HG03469 (cell line): ENCODE results near the gene SLC34A1.
"Not testable (repeated sequence)": the region's sequence is repeated elsewhere in the genome, so short reads cannot be mapped to it uniquely, and the experiment has no call there.

Experiments used
- ATAC-seq: cut with Tn5 transposase; IDR thresholded peaks from one replicate; pipeline ENCODE4 v1.9.1; 2021; ENCODE audit warnings: mild to moderate bottlenecking, moderate library complexity, moderate number of reproducible peaks; ENCODE audit not compliant: unreplicated experiment

Gene SLC34A1

GRCh38 chr5:177384134-177384533 lies at the start of gene SLC34A1:
Gene SLC34A1 (plus strand): TSS chr5:177384434. CDS start chr5:177385742, 1,308 bp downstream.
- ATAC-seq = no peak

GRCh38 chr5:177334781-177335700 lies 49.2 kb upstream of the SLC34A1 start:
- no peak for ATAC-seq

GRCh38 chr5:177335701-177336065 lies 48.6 kb upstream of the SLC34A1 start:
- ATAC-seq = no peak

GRCh38 chr5:177336112-177336511 lies 48.1 kb upstream of the SLC34A1 start:
- ATAC-seq = no peak

GRCh38 chr5:177336603-177337494 lies 47.4 kb upstream of the SLC34A1 start:
- ATAC-seq = no peak

- no peak for ATAC-seq
Measured at GRCh38 chr5:177338251-177339106, 45.8 kb upstream of the SLC34A1 start.

- no peak for ATAC-seq
Measured at GRCh38 chr5:177339107-177339638, 45.1 kb upstream of the SLC34A1 start.

- not testable (repeated sequence) for ATAC-seq
Measured at GRCh38 chr5:177343000-177343399, 41.2 kb upstream of the SLC34A1 start.

GRCh38 chr5:177343777-177344176 lies 40.5 kb upstream of the SLC34A1 start:
- ATAC-seq = no peak

GRCh38 chr5:177344891-177345290 lies 39.3 kb upstream of the SLC34A1 start:
- no peak for ATAC-seq

- no peak for ATAC-seq
Measured at GRCh38 chr5:177346820-177347219, 37.4 kb upstream of the SLC34A1 start.

GRCh38 chr5:177347699-177348098 lies 36.5 kb upstream of the SLC34A1 start:
- ATAC-seq = no peak

GRCh38 chr5:177349362-177349647 lies 34.9 kb upstream of the SLC34A1 start:
- no peak for ATAC-seq

- no peak for ATAC-seq
Measured at GRCh38 chr5:177349762-177350161, 34.5 kb upstream of the SLC34A1 start.

GRCh38 chr5:177350776-177351391 lies 33.4 kb upstream of the SLC34A1 start:
- ATAC-seq = no peak

GRCh38 chr5:177351392-177352329 lies 32.6 kb upstream of the SLC34A1 start, which contains the start of gene LMAN2:
Gene LMAN2 (minus strand): TSS chr5:177351668. CDS start chr5:177351647, 21 bp downstream.
- ATAC-seq = peak; percentile 73

- ATAC-seq = no peak
Measured at GRCh38 chr5:177353093-177353492, 31.1 kb upstream of the SLC34A1 start.

GRCh38 chr5:177354256-177354655 lies 30.0 kb upstream of the SLC34A1 start:
- ATAC-seq = no peak

- no peak for ATAC-seq
Measured at GRCh38 chr5:177354711-177355110, 29.5 kb upstream of the SLC34A1 start.
